Hindlimb muscle (tissue), 1 donor: ENCODE results near the gene PRKCE. TPM values are rescaled to one million over a fixed set of nuclear protein-coding genes. Genes with fewer than 3 reads are reported as not detected.
A peak's percentile ranks its signal among the peaks of the same experiment; 100 is the strongest.

Experiments used
- DNase-seq: peaks from one replicate; pipeline ENCODE4 v3.0.0-alpha.2; 2013
- polyA plus RNA-seq: library from polyadenylated mRNA; unstranded; fragments of 120-200 nt; gene quantifications from one replicate; pipeline ENCODE4 v1.2.1, GENCODE V29; 2013; ENCODE audit not compliant: insufficient read length

Gene PRKCE
- polyA plus RNA-seq, 1 donor, result 4.6 TPM

GRCh38 chr2:45634223-45634622 is 17.3 kb upstream of the PRKCE start:
- DNase-seq, result no peak

DNA sequence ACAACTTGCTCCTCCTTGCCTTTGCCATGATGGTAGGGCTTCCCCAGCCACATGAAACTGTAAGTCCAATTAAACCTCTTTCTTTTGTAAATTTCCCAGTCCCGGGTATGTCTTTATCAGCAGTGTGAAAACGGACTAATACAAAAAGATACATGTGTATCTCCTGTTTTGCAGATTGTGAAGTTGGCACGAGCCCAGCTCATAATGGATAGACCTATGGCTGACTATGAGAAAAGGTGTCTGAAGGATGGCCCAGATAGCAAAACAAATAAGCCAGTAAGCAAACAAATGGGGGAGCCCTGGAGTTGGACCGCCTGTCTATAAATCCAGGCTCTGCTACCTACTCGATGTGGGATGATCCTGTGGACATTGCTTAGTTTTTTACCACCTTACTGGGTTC is 15.5 kb upstream of the PRKCE start:
- no peak for DNase-seq

GRCh38 chr2:45637440-45637839 is 14.0 kb upstream of the PRKCE start:
- DNase-seq, result no peak

DNA sequence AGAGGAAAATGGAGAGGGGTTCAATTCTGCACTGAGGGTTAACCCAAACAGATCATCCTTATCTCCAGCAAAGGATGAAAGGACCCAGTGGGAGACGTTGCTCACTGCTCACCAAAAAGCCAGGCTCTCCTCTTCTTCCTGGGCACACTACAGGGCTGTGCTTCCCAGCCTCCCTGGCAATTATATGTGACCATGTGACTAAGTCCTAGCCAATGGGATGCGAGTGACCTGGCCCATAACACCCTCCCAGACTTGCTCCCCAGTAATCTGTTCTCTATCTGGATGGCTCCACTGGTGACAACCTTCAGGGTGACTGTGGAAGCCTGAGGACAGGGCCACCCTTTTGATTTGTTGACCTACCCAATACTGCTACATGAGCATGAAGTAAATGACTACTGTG is 10.9 kb upstream of the PRKCE start:
- DNase-seq, result no peak

DNA sequence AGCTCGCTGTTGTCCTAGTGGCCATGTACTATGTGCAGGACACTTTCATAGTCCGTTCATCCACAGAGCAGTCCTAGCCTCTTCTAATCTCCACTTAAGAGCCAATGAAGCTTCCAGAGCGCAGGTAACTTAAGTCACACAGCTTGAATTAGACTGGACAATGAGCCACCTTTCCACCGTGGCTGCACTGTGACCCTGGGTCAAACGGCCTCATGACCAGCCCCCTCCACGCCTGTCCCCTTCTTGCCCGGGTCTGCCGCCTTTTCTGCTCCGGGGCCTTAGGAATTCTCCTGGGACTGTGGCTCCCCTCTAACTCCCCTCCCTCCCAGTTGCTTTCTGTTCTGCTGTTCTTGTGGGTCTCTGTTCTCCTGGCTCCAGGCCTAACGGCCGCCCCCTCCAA is 8.4 kb upstream of the PRKCE start:
- no peak for DNase-seq

GRCh38 chr2:45643543-45644542 is 7.6 kb upstream of the PRKCE start:
- DNase-seq, result peak; percentile 85

- DNase-seq, result no peak
Measured at GRCh38 chr2:45646289-45646688, 5.2 kb upstream of the PRKCE start.

DNA sequence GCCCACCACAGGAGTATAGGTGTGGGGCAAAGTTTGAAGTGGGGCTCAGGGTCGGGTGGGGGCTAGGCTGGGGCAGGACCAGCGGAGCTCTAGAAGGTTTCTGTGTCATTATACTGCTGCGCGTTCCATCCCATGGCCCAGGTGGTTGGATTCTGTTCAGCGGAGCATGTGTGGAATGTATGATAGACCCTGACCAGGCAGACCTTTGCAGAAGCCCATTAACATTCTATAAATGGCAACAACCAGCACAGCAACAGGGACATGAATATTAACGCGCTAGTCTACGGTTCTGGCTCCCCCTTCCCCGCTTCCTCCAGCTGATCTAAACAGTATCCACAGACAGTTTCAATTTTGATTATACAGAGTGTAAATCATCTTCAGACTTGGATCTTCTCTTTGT is 4.1 kb upstream of the PRKCE start:
- no peak for DNase-seq

- no peak for DNase-seq
Measured at GRCh38 chr2:45647986-45648520, 3.4 kb upstream of the PRKCE start.

DNA sequence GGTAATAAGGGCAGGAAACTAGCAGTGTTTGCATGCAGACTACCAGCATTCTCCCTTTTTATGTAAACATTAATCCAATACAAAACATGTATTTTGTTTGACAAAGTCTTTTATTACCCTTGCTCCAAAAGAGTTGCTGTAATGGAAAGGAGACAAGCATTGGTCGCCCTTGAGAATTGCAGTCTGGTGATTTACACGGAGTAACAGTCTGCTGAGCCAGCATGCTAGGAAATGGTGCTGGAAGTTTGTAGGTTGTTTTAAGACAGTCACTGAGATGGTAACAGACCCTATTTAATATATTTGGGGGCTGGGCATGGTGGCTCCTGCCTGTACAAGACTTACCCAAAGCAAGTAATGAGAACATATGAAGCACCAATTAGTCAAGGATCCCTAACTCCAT is 2.8 kb upstream of the PRKCE start:
- DNase-seq, result no peak

DNA sequence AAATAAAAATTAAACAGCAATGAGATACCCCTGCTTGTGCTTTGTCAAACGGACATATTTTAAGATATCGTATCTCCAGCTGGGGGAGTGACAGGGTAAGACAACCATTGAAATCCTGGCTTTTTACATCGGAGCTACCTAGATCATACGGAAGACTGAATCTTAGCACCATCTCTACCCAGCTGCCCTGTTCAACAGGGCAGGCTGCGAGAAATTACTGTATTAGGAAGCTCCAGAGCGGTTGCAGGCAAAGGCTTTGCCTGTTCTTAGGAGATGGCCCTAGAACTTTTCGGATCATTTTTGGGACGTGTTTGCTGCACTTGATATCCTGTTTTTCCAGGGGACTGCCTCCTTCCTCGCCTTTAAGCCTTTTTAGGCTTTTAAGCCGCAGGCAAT is 2.0 kb upstream of the PRKCE start:
- peak; percentile 33 for DNase-seq

- peak; percentile 70 for DNase-seq
Measured at GRCh38 chr2:45649858-45650811, 1.3 kb upstream of the PRKCE start.

DNA sequence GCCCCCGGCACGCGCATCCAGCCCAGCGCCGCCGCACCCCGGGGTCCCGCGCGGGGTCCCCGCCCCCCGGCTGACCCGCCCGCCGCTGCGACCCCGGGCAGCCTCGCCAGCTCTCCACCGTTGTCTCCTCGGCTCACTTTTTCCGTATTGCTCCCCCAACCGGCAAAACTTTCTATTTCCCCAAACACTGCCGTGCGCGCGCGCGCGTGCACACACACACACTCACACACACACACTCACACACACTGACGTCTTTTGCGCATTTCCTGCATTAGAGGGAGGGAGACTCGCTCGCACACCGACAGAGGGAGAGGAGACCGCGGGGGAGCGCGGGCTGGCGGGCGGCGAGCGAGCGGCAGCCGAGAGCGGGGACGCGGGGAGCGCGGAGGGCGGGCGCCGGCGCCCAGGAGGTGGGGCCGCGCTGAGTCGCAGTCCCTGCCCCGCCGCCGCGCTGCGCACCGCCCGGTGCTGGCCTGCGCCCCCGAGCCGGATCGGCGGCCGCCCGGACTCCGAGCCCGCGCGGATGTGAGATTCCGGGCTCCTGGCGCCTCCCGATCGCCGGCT is 542 bp upstream of the PRKCE start:
- DNase-seq, result peak; percentile 97

- peak; percentile 66 for DNase-seq
Measured at GRCh38 chr2:45652090-45653031, 886 bp downstream of the PRKCE start.

DNA sequence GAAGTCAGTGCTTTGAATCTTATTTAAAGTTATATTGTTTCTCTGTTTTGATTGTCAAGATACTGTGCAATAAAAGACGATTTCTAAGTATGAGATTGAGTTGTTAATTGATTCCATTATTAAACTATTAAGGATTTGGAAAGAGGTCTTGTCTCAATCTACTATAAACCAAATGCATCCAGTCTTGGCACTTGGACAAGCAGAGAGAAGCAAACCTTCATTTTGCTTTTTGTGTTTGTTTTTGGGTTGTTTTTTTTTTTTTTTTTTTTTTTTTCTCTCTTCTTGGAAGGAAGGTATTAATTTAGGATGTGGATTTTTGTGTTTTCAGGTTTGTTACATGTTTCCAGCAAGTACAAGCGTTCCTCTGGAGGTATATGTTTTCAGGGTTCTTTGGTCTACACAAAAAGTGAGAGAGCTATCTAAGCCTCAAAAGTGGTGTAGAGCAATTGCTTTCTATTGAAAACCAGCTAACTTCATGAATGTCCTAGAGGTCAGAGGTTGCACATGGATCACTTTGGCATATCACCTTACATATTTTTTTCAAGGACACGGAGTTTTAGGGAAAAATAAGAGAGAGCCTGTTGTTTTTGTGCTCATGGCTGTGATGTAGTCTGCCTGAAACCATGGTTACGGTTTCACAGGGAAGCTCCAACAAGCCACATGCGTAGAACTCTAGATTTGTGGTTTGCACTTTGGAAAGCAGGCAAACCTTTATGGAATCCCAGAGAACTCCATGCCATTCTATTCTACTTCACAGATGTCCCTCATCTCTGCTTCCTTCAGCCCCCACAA is 1.8 kb downstream of the PRKCE start:
- no peak for DNase-seq

DNA sequence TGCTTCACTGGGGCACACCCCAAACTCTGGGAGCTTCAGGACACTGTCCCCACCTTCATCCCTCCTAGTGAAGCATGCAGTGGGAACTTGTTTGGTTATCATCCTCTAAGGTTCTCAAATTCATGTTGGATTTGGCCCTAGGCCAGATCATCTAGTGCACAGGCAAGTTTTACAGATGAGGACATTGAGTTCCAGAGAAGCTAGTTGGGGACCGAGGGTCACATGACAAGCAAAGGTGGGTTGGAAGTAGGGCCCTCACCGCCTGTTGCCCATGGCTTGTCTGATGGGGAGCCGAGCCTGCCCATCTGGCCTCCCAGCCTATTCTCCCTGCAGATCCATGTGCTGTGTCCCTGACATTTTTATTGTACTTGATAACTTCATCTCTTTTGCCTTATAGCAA is 2.8 kb downstream of the PRKCE start:
- DNase-seq, result no peak

GRCh38 chr2:45661828-45662227 is 10.4 kb downstream of the PRKCE start:
- no peak for DNase-seq

- DNase-seq, result no peak
Measured at GRCh38 chr2:45664635-45665261, 13.3 kb downstream of the PRKCE start.

- DNase-seq, result no peak
Measured at GRCh38 chr2:45668509-45668908, 17.0 kb downstream of the PRKCE start.

DNA sequence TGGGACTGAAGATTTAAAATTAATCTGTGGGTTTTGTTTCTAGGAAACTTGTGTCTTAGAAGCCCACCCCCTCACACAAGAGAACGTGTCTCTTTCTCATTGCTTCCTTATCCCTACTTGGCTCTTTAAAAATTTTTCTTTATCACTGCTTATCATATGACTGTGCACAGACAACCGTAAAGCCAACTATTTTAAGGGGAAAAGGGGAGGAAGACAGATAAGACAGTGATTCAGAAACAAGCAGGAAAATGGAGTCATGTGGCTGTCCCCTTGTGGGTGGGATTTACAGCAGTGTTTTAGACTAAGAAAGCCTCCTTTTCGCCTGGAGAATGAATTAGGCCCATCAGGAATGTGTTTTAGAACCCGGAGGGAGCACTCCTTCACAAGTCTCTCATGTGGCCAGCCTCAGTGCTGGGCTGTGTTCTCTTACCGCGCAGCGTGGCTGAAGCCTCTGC is 17.6 kb downstream of the PRKCE start:
- DNase-seq, result no peak
